GM21723 (cell line): ENCODE measurements around the gene ANAPC5.
"Not testable (repeated sequence)": the region's sequence is repeated elsewhere in the genome, so short reads cannot be mapped to it uniquely, and the experiment has no call there.

ENCODE experiments used
- ATAC-seq: cut with Tn5 transposase; IDR thresholded peaks from one replicate; pipeline ENCODE4 v1.9.1; 2021; ENCODE audit warnings: mild to moderate bottlenecking, moderate library complexity; ENCODE audit not compliant: unreplicated experiment

The ANAPC5 gene

DNA sequence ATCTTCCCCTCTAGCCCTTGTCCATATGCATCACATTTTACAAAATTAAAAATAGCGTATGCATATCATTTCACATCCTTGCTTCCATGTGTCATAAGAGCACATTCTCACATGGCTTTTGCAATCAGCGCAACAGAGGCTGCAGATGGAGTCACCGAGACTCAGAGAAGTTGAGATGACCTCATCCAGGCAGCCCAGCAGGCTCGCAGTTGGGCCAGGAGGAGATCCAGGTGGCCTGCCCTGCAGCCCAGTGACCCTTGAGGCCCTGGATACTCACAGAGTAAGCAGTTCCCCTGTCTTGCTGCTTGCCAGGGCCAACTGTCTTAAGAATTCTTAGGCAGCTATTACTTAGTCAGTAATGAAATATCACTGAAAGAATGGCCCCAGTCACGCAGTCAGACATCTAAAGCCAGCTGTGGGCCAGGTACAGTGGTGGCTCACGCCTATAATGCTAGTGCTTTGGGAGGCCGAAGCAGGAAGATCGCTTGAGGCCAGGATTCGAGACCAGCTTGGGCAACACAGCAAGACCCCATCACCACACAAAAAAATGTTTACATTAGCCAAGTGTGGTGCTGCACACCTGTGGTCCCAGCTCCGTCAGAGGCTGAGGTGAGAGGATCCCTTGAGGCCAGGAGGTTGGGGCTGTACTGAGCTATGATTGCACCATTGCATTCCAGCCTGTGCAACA, 64.8 kb downstream of the ANAPC5 start:
- ATAC-seq, result no peak

- no peak for ATAC-seq
Measured at GRCh38 chr12:121285856-121286255, 66.4 kb downstream of the ANAPC5 start.

- no peak for ATAC-seq
Measured at GRCh38 chr12:121284551-121285390, 67.4 kb downstream of the ANAPC5 start.

GRCh38 chr12:121283841-121284240, 68.4 kb downstream of the ANAPC5 start:
- no peak for ATAC-seq

GRCh38 chr12:121283388-121283787, 68.8 kb downstream of the ANAPC5 start:
- ATAC-seq, result no peak

GRCh38 chr12:121282910-121283309, 69.3 kb downstream of the ANAPC5 start:
- ATAC-seq, result not testable (repeated sequence)

DNA sequence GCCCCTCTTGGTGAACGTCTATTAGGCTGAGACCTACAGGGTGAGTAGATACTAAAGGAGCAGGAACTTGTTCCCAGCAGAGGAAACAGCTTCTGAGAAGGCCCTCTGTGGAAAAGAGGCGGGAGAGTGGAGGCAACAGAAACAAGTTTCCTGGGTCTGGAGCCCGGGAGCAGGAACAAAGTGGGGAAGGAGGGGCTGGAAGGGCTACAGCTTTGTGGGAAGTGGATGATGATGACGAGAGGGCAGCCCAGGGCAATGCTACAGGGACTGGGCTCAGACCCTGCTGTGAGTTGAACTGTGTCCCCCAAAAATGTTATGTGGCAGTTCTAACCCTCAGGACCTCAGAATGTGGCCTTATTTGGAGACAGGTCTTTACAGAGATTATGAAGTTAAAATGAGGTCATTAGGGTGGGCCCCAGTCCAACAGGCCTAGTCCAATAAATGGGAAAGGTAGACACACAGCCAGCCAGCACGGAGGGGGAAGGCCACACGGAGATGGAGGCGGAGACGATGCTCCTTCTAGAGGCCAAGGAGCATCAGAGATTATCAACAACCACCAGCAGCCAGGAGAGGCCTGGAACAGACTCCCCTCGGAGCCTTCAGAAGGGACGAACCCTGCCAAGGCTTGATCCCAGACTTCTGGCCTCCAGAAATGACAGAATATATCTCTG, 70.0 kb downstream of the ANAPC5 start:
- no peak for ATAC-seq

- ATAC-seq, result not testable (repeated sequence)
Measured at GRCh38 chr12:121281116-121281515, 71.1 kb downstream of the ANAPC5 start.

DNA sequence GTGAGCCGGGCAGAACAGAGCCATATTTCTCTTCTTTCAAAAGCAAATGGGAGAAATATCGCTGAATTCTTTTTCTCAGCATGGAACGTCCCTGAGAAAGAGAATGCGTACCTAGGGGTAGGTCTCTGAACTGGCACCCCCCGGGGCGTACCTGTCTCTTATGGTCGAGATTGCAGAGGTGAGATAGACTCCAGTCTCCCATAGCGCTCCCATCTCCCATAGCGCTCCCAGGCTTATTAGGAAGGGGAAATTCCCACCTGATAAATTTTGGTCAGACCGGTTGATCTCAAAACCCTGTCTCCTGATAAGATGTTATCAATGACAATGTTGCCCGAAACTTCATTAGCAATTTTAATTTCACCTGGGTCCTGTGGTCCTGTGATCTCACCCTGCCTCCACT, 71.7 kb downstream of the ANAPC5 start:
- ATAC-seq, result not testable (repeated sequence)

DNA sequence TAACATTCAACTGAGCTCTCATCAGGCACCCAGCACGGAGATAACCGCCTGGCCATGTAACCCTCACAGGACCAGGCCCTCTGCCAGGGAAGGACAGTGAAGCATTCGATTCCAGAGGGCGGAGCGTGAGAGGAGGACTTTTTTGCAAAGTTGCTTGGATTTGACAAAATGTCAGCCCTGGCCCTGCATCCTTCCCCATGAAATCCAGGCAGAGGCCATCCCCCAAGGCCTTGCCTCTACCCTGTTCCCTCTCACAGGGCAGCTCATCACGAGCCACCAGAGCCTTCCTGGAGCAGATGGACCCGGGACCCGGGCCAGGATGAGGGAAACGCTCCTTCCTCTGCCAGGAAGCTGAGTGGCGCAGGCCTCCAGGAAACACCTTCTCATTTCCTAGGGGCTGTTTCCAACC, 72.7 kb downstream of the ANAPC5 start:
- ATAC-seq, result no peak

DNA sequence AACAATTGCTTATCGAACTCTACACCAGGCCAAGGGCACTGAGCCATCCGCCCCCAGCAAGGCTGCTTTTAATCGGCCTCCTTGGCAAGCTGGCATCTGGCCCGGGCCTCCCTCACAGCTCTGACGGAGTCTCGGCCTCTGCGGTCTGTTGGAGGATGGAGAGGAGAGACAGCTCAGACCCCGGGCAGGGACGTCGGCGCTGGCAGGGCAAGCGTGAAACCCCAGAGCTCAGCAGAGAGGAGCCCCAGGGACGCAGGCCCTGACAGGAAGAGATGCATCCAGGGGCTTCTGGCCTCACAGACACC, 73.2 kb downstream of the ANAPC5 start:
- ATAC-seq, result no peak

GRCh38 chr12:121278169-121279070, 73.8 kb downstream of the ANAPC5 start:
- ATAC-seq, result no peak

- no peak for ATAC-seq
Measured at GRCh38 chr12:121277374-121277759, 74.8 kb downstream of the ANAPC5 start.

- no peak for ATAC-seq
Measured at GRCh38 chr12:121274036-121274763, 78.0 kb downstream of the ANAPC5 start.

DNA sequence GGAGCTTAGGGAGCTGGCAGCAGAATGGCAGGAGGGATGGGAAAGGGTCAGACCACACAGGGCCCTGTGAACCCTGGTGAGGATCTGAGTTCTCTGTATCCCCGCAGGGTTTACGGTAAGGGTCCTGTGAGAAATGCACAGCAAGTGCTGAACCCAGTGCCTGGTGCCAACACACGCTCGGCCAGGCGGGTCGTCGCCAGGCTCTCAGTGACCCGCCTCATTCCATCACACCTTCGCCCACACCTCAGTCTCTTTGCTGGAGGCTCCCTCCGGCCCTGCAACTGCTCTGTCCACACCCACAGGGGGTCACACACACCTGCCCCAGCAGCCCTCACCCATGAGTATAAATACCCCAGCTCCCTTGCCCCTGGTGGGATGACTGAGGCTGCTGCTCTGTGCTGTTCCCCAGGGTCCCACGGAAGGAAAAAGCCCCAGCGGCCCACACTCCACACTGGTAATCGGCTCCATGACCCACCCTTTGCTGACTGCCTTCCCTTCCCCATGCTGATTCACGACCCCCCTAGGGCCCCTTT, 78.8 kb downstream of the ANAPC5 start:
- ATAC-seq, result no peak

DNA sequence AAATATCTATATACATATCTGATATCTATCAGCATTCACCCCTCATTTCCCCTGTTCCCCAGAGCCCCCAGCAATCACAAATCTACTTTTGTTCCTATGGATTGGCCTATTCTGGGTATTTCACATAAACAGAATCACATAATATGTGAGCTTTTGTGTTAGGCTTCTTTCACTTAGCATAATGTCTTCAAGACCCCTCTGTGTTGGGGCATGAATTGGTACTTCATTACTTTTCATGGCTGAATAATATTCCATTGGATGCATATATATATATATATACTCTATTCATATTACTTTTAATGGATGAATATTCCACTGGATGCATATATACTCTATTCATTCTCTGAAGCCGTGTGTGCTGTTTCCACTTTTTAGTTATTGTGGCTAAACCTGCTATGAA, 84.4 kb downstream of the ANAPC5 start:
- ATAC-seq, result no peak

DNA sequence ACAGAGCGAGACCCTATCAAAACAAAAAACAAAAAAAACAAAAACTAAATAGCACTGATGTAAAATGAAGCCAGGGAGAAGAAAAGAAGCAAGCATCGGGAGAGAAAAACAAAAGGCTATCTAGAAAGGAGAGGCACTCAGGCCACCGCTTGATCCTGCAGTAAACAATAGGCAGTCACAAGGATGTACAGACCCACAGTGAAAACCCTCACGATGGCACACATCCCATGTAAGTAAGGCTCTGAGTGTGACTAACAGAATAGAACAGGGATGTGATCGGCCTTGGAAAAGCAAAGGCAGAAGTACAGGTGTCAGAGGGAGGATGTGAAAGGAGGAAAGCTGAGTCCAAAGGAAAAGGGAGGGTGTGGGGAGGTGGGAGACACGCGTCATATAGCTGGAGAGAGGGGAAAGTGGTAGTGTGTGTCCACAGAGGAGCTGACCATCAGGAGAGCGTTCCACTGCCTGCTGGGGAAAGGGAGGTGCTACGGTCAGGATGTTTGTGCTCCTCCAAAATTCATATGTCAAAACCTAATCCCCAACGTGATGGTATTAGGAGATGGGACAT, 87.2 kb downstream of the ANAPC5 start:
- no peak for ATAC-seq

- no peak for ATAC-seq
Measured at GRCh38 chr12:121264135-121264534, 88.1 kb downstream of the ANAPC5 start.

DNA sequence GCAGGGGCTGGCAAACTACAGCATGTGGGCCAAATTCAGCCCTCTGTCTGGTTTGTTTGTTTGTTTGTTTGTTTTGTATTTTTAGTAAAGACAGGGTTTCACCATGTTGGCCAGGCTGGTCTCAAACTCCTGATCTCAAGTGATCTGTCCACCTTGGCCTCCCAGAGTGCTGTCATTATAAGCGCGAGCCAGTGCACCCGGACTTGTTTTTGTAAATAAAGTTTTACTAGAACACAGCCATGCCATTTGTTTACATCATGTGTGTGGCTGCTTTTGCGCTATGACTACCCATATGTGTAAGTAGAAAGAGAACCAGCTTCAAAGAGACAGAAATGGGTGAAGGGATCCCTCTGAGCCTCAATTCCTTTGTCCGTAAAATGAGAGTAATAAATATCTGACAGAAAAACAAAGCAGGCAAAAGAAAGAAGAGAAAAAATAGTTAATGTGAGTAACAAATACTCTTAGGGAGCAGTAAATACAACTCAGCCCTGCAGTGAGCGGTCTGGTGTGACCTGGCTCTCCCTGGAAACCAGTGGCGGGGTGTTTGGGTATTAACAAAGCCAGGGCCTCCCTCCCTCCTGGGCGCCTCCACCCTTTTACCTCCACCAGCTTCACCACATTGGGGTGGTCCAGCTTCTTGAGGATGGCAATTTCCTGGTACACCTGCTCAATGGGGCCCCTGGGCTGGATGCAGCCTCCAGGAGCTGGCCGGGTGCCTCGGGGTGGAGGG, 88.8 kb downstream of the ANAPC5 start:
- no peak for ATAC-seq
